GM18499 (cell line): ENCODE results near the gene TBC1D5.
"Not testable (repeated sequence)": the region's sequence is repeated elsewhere in the genome, so short reads cannot be mapped to it uniquely, and the experiment has no call there.

Source experiments
- ATAC-seq: cut with Tn5 transposase; IDR thresholded peaks from one replicate; pipeline ENCODE4 v1.9.1; 2021; ENCODE audit warnings: moderate number of reproducible peaks; ENCODE audit not compliant: insufficient read depth, unreplicated experiment

Gene TBC1D5

DNA sequence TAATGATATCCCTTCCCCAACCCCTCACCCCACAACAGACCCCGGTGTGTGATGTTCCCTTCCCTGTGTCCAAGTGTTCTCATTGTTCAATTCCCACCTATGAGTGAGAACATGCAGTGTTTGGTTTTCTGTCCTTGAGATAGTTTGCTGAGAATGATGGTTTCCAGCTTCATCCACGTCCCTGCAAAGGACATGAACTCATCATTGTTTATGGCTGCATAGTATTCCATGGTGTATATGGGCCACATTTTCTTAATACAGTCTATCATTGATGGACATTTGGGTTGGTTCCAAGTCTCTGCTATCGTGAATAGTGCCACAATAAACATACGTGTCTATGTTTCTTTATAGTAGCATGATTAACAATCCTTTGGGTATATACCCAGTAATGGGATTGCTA lies 129.4 kb downstream of the TBC1D5 start:
- ATAC-seq: not testable (repeated sequence)

DNA sequence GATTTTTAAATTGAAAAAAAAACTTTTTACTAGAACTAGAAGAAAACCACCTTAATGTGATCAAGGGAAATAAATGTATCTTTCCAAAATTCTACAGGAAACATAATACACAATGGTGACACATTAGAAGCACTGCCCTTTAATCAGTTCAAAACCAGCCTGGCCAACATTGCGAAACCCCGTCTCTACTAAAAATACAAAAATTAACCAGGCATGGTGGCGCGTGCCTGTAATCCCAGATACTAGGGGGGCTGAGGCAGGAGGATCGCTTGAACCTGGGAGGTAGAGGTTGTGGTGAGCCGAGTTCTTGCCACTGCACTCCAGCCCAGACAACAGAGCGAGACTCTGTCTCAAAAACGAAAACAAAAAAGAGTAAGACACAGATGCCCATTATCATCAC lies 134.5 kb downstream of the TBC1D5 start:
- no peak for ATAC-seq

DNA sequence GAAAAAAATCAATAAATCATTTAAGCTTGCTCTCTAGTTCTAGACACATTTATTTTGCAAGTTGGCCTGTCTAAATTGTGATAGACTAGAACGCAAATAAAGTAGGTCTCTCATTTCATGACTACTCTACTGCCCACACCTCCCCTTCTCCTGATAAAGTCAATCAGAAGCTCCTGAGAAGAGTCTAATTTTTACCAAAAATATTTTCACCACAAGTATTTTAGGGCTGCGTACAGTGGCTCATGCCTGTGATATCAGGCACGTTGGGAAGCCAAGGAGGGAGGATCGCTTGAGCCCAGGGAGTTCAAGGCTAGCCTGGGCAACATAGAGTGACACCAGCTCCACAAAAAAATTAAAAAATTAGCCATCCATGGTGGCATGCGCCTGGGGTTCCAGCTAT lies 136.5 kb downstream of the TBC1D5 start:
- no peak for ATAC-seq

DNA sequence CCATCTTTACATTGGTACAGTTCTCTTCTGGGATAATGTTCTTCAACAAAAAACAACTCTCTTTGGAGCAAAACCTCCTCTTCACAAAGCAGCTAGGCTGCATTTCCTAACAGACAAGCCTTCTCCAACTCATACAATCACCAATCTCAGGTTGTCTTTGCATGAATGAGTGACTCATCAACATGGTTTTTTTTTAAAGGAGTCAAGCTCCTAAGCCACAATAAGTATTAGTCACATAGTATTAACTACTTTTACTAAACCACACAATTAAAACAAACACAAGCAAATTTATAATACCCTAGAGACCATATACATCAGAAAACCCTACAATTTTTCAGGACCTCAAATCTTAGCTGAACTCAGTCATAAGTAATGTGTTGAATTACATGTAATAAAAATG lies 137.4 kb downstream of the TBC1D5 start:
- ATAC-seq: no peak

DNA sequence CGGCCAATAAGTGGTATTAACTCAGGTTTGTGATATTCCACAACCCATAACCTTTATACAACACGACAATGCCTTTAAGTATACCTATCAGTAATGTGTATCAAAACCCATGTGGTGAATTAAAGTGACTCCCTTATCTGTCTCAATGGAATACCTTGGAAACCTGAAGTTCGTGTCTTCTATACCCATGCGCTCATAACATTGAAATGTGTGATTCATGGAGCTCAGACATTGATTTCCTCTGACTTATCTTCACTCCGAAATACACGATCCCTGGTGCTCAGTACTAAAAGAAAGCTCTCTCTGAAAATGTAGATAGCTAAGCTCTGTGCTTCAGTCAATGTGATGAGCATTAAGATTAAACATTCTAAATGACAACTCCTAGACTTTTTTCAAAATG lies 140.3 kb downstream of the TBC1D5 start:
- no peak for ATAC-seq

DNA sequence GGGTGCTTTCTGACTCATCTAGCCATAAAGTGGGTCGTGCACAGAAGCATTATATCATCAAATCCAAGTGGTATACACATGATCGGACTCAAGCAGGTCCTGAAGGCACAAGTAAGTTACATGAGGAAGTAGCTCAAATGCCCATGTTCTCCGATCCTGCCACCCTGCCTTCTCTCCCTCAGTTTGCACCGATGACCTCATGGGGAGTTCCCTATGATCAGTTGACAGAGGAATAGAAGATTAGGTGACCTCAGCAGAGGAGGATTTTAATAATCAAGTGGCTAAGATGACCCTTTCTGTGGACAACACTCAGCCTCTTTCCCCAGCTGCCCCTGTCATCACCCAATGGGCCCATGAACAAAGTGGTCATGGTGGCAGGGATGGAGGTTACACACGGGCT lies 149.5 kb downstream of the TBC1D5 start:
- no peak for ATAC-seq

DNA sequence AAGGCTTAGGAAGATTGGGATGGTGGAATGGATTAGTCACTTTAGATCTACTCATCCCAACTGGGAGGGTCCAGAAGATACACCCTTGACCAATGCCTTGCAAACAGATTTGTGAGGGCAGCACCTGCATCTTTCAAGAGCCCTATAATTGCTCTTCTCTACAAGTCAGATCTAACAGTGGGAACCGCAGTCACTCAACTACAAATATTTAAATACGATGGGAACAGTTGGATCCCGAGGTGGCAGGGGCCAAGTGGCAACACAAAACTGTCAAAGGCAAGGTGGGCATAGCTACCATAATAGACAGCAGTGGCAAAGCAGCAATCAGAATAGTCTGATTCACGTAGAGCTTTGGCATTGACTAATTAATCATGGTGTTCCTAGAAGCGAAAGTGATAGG lies 152.0 kb downstream of the TBC1D5 start:
- no peak for ATAC-seq

DNA sequence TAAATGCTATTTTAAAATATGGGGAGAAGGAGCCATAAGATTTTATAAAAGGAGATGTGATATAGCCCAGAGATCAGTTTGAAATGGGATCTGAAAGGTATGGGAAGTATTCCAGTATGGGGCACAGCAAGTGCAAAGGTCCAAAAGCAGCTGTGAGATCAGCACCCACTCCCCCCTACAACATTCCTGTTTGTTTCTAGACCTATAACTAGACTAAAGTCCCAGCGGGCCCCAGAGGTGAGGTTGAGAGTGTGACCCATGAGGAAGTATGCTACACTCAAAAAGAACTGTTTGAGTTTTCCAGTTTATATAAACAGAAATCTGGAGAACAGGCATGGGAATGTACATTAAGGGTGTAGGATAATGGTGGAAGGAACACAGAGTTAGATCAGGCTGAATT lies 152.5 kb downstream of the TBC1D5 start:
- no peak for ATAC-seq

DNA sequence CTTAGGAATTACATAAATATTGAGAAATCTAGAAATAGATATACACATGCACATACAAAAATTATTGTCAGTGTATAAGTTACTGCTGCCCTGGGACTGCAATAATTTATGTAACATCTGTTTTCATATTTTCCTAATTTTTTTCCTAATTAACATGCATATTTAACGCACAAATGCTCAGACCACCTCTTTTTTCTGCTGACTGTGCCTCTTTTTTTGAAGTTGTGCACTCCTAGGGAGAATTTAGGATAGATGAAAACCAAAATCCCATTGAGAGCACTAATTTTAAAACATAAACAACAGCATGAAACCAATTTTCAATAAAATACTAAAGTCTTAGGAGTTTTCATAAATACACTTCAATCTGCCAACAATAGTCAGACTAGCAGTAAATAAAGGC lies 154.0 kb downstream of the TBC1D5 start:
- no peak for ATAC-seq

DNA sequence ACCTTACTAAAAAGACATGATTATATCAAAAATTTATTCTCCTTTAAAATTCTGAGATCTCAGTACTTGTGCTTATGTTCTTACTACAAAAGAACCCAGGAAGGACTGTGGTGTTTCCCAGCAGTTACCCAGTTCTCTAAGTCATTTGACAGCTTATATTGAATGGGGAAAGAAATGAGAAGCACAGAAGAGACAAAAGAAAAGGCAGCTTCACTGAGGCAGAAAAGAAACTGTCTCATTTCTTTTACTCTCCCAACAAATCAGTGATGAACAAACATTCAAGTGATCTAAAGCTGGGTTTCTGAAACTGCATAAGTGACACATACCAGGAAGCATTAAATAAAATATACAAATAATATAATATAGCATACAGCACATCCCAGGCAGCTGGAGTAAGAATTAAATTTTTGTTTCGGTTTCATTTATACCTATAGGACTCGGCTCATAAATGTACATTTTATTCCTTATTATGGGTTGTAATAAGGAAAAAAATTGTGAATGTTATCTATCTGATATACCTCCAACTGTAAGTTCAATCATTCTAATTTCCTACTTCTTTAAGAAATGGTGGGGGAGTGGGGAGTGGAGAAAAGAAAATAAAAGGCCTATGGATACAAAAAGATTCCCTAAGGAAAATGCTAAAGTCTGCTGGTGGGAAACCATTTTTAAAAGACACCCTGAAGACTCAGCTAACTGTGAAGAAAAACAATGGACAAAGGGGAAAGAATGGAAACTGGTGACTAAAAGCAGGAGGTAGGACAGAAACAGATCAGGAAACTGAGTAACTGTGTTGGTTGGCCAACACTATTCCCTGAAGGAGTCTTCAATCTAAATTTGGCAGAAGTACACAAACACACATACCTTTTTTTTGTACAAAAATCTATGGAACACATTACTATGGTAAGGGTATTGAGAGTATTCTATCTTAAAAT lies 156.8 kb downstream of the TBC1D5 start:
- ATAC-seq: no peak

DNA sequence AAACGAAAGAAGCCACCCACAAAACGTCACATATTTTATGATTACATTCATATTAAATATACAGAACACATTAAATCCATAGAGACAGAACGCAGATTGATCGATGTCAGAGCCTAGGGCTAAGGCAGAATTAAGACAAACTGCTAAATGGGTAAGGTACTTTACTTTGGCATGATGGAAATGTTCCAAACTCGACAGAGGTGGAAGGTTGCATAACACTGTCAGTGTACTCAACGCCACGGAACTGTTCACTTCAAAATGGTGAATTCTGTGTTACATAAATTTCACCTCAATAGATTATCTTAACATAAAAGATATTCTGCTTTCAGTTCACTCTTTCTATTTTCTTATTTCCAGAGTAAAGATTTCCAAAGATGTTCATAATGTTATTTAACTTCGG lies 158.4 kb downstream of the TBC1D5 start:
- no peak for ATAC-seq

DNA sequence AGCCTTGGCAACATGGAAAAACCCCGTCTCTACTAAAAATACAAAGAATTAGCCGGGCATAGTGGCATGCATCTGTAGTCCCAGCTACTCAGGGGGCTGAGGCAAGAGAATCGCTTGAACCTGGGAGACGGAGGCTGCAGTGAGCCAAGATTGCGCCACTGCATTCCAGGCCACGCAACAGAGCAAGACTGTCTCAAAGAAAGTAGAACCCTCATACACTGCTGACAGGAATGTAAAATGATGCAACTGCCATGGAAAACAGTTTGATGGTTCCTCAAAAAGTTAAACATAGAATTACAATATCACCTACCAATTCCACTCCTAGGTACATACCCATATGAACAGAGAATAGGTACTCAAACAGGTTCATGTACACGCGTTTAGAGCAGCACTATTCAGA lies 158.9 kb downstream of the TBC1D5 start:
- ATAC-seq: no peak

DNA sequence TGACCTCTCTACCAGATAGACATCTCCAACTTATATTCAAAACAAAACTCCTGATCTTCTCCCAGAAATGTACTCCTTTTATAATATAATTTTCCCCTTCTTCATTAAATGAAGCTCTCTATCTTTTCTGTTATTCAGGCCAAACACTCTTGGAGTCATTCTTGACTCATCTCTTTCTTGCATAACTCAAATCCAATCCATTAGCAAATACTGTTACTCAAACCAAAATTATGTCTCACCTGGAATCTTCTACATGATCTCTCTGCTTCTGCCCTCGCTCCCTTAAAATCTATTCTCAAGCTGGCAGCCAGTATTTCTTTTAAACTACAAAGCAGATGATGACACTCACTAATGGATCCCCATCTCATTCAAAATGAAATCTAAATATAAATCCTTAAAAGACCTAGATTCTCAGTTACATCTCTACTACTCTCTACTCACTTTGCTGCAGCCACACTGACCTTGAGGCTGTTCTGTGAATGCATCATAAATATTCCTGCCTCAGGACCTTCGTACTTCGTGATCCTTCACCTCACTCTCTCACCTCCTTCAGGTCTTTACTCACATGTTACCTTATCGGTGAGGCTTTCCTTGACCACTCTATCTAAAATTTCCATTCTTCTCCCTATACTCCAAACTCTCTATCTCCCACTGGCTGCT lies 160.9 kb downstream of the TBC1D5 start:
- ATAC-seq: no peak

DNA sequence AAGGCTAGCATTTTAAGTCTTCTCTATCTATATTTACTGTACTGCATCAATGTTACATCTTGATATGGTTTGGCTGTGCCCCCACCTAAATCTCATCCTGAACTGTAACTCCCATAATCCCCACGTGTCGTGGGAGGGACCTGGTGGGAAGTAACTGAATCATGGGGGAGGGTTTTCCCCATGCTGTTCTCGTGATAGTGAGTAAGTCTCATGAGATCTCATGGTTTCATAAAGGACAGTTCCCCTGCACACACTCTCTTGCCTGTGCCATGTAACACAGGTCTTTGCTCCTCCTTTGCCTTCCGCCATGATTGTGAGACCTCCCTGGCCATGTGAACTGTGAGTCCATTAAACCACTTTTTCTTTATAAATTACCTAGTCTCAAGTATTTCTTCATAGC lies 161.5 kb downstream of the TBC1D5 start:
- no peak for ATAC-seq

DNA sequence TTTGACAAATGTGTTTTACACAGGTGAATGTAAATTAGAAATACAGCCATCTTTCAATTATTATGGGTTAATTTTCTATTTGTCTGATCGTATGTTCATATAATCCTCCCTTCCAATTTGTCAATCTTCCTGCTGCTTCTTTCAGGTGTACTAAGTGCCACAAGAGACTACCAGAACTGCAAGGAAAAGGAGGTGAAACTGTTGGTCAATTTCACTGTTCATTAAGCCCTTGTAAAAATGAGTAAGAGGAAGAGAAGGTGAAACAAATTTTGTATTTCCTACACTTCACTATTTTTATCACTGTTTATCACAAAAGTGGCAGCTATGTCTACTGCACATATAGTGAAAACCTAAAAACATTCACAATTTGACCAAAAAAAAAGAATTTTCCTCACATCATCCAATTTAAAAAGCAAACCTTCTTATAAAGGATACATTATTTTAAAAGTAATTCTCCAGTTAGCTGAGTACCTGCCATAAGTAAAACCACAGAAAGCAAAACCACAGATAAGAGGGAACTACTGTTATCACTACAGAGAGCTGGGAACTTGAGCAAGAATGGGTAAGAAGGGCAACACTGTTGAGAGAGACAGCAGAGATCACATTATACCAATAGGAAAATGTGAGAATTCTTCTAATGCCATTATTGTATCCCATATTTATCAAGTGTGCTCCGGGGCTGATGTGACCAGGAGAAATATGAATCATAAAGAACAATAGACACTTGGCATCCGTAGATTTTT lies 163.0 kb downstream of the TBC1D5 start:
- ATAC-seq: peak; percentile 97

DNA sequence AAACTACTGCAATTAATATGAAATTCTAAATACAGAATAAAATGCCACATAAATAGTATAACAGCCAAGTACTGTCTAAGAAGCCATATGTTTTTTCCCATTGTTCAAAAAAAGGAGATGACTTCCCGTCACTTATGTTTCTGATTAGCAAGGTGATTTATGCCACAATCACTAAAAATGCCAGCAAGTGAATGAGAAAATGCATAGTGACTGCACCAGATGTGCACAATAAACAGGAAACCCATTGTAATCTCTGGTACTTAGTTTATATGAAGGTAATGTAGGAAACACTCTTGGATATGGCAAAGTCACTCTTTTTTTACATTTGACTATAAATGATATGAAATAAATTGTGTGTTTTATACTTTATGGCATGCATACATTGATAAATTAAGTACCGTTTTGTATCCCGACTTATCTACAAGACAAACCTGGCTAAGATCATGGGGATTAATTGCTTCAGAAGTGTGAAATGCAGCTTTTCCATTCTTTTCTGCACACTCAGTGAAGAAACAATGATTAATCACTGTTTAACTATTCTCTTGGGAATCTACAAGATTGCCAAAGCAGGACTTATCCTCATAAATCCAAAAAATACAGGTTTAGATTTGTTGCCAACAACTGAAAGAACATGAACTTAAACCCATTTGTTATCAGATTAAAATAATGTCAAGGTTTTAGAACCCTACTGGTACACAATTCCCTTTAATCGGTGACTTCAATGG lies 164.5 kb downstream of the TBC1D5 start:
- ATAC-seq: no peak

DNA sequence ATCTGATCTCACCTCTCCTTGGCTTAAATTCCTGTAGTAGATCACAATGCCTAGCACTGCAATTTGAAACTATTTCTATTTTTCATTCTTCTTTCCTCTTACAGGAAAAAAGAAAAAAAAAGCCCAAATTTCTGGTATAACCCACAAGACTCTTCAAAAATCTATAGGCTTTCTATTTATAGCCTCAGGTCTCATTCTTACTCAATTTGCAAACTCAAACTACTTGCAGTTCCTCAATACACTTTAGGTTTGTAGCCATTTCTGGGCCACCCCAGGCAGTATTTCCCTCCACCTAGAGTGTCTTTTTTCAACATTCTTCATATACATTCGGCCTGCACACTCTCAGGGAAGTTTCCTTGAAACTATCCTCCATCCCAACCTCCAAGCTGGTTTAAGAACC lies 169.0 kb downstream of the TBC1D5 start:
- peak; percentile 99 for ATAC-seq

DNA sequence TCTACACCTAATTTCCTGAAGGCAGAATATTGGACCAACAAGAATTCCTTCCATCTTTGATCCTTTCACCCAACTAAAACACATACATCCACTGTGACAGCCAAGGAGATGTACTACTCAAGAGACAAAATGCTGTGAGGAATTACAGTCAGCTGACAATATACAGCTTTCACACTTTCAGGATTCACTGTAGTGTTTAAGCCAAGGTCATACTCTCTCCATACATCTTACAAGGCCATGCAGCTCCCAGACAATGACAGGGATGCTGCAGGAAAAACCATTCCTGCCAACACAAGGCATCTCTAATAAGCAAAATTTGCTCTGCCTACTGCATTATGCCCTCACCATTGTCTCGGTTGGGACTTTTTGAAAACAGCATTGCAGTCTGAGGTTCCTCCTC lies 170.7 kb downstream of the TBC1D5 start:
- ATAC-seq: no peak

DNA sequence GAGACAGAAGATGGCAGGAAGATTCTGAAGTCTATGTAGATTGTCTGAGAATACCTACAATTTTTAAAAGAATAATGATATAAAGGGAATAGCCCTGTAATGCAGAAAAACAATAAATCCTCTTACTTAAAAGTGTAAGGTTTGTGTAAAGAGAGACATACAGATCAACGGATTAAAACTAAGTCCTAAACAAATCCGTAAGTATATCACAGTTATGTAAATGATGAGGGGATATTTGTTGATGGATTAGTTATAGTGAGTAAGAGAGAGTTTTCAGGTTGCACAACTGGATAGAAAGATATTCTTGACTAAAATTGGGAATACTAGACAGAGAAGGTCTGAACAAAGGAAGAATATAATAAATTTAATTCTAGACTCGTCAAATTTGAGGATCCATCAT lies 179.6 kb downstream of the TBC1D5 start:
- no peak for ATAC-seq

DNA sequence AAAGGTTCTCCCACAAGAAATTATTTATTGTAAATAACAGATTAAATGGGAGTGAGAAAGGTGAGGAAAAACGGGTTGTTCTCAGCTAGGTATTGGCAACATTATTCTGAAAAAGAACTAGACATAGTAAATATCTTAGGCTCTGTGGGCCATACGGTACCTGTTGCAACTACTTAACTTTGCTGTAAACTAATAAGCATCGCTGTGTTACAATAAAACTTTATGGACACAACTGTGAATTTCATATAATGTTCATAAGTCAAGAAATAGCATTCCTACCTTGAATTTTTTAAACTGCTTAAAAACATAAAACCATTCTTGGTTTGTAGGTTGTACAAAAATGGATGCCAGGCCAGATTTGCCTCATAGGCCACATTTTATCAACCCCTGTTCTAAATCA lies 183.9 kb downstream of the TBC1D5 start:
- ATAC-seq: no peak
